ENCODE results near the gene NAGLU. TPM values are rescaled to one million over a fixed set of nuclear protein-coding genes. Genes with fewer than 3 reads are reported as not detected.

Gene NAGLU
- polyA plus RNA-seq, 1 of the 3 experiments (the other 2 are of a cell fraction), result 33.9 TPM

- H3K4me2 ChIP-seq, result no peak overlapping the region
- WGBS (ENCODE audit: low lambda C conversion rate), result 77% methylated on average over 4 of the region's 4 CpGs
- no peak for DNase-seq
Observed at GRCh38 chr17:42573095-42573494, 37.1 kb downstream of the NAGLU start.

DNA sequence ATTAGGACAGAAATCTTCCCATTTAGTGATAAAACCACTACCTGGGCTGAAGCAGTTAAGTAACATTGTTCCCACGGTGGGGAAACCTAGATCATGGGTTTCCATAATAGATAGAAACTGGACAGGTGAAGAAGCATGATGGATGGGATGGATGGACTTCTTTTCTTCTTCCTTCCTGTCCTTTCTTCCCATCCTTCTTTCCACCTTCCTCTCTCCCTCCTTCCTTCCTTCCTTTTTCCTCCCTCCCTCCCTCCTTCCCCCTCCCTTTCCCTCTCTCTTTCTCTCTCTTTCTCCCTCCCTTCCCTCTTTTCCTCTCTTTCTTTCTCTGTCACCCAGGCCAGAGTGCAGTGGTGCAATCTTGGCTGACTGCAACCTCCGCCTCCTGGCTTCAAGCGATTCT, 38.4 kb downstream of the NAGLU start:
- Histone ChIP-seq H3K4me1 (ENCODE audit: control insufficient read depth in 1 of 2, insufficient read depth in 2 of 2, low read depth in 1 of 2, low read length in 1 of 2) (peaks cover 7 to 8% of the 10 kb centered on the region in 2 experiments; a peak in 2 of 4 replicates), H3K27me3 (ENCODE audit: insufficient read depth) (no peaks in the 10 kb centered on the region), H3K9ac (no peak overlapping the region), H4K20me1 (ENCODE audit: insufficient read depth) (no peaks in the 10 kb centered on the region), H3K9me2 (no peaks in the 10 kb centered on the region), H3K27ac (ENCODE audit: low read depth in 2 of 2, low read length in 1 of 2) (no peak overlapping the region), H3K4me2 (no peak overlapping the region), H2AFZ (ENCODE audit: low read depth) (no peak overlapping the region), H3K9me3 (no peaks in the 10 kb centered on the region), H3F3A (replicated peaks; ENCODE audit: insufficient read depth) (peaks cover 57% of the 10 kb centered on the region), H3K79me2 (ENCODE audit: insufficient read depth) (peaks cover 71% of the 10 kb centered on the region), H3K4me3 (ENCODE audit: low read depth in 2 of 2, low read length in 1 of 2) (no peak overlapping the region), H3K36me3 (replicated peaks in 1 of 2; ENCODE audit: control insufficient read depth in 1 of 2, insufficient read depth in 2 of 2, low read length in 1 of 2) (peaks cover 41 to 50% of the 10 kb centered on the region in 2 experiments)
- ChIA-PET POLR2A (interaction anchor here (0.8 kb wide), 1 partner anchor 11 kb away, joined by 3 read pairs; no protein-coding TSS in a partner anchor), CTCF (interaction anchor here (1.1 to 8.3 kb wide), 2 partner anchors 103 to 125 kb away, joined by 3 to 221 read pairs; partner anchors contain the start of genes CCR10 and PLEKHH3)
- DNase-seq, result no peak
- WGBS (ENCODE audit: low lambda C conversion rate), result 77% methylated on average over 3 of the region's 3 CpGs
- TF ChIP-seq TCF12 (IDR thresholded peaks at IDR 0.05) (no peak), GABPA (IDR thresholded peaks at IDR 0.05; ENCODE audit: low read depth) (no peak), ZBTB33 (IDR thresholded peaks at IDR 0.05; ENCODE audit: borderline replicate concordance, low read depth) (no peak), RXRA (IDR thresholded peaks at IDR 0.05; ENCODE audit: borderline replicate concordance, low read depth) (no peak), NRF1 (IDR thresholded peaks at IDR 0.05; ENCODE audit: low read depth, low read length) (no peak), GATA2 (CRISPR knock-in tag; IDR thresholded peaks at IDR 0.05) (no peak), RCOR1 (IDR thresholded peaks at IDR 0.05; ENCODE audit: low read length) (no peak), SIN3A (IDR thresholded peaks at IDR 0.05; ENCODE audit: borderline replicate concordance, low read depth, low read length) (no peak), JUND (IDR thresholded peaks at IDR 0.05) (no peak), CHD2 (IDR thresholded peaks at IDR 0.05; ENCODE audit: low read length, partially characterized antibody) (no peak), FOXM1 (IDR thresholded peaks at IDR 0.05; ENCODE audit: low read depth) (no peak)
- TF ChIP-seq, protein P1, sequence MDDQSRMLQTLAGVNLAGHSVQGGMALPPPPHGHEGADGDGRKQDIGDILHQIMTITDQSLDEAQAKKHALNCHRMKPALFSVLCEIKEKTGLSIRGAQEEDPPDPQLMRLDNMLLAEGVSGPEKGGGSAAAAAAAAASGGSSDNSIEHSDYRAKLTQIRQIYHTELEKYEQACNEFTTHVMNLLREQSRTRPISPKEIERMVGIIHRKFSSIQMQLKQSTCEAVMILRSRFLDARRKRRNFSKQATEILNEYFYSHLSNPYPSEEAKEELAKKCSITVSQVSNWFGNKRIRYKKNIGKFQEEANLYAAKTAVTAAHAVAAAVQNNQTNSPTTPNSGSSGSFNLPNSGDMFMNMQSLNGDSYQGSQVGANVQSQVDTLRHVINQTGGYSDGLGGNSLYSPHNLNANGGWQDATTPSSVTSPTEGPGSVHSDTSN (IDR thresholded peaks at IDR 0.05), result no peak
- TF ChIP-seq, protein P2, sequence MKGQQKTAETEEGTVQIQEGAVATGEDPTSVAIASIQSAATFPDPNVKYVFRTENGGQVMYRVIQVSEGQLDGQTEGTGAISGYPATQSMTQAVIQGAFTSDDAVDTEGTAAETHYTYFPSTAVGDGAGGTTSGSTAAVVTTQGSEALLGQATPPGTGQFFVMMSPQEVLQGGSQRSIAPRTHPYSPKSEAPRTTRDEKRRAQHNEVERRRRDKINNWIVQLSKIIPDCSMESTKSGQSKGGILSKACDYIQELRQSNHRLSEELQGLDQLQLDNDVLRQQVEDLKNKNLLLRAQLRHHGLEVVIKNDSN (IDR thresholded peaks at IDR 0.05; ENCODE audit: borderline replicate concordance, low read depth), result no peak

More at GRCh38 chr17:42573095-42573494, 37.1 kb downstream of the NAGLU start:
- Histone ChIP-seq H3K27me3 (ENCODE audit: insufficient read depth) (no peaks in the 10 kb centered on the region), H3K9me2 (no peaks in the 10 kb centered on the region), H2AFZ (ENCODE audit: low read depth) (no peak overlapping the region), H3K9ac (no peak overlapping the region), H3K36me3 (replicated peaks in 1 of 2; ENCODE audit: control insufficient read depth in 1 of 2, insufficient read depth in 2 of 2, low read length in 1 of 2) (peaks cover 53 to 61% of the 10 kb centered on the region in 2 experiments), H3K4me3 (ENCODE audit: low read depth in 2 of 2, low read length in 1 of 2) (no peak overlapping the region), H3K9me3 (no peaks in the 10 kb centered on the region), H3K4me1 (ENCODE audit: control insufficient read depth in 1 of 2, insufficient read depth in 2 of 2, low read depth in 1 of 2, low read length in 1 of 2) (peaks cover 6 to 8% of the 10 kb centered on the region in 2 experiments; a peak in 2 of 4 replicates), H3K79me2 (ENCODE audit: insufficient read depth) (peaks cover 75% of the 10 kb centered on the region), H3F3A (replicated peaks; ENCODE audit: insufficient read depth) (peaks cover 52% of the 10 kb centered on the region), H3K27ac (ENCODE audit: low read depth in 2 of 2, low read length in 1 of 2) (no peak overlapping the region), H4K20me1 (ENCODE audit: insufficient read depth) (no peaks in the 10 kb centered on the region)
- no peak for TF ChIP-seq CTCF (IDR thresholded peaks at IDR 0.05)
- TF ChIP-seq, protein P3, sequence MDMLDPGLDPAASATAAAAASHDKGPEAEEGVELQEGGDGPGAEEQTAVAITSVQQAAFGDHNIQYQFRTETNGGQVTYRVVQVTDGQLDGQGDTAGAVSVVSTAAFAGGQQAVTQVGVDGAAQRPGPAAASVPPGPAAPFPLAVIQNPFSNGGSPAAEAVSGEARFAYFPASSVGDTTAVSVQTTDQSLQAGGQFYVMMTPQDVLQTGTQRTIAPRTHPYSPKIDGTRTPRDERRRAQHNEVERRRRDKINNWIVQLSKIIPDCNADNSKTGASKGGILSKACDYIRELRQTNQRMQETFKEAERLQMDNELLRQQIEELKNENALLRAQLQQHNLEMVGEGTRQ (IDR thresholded peaks at IDR 0.05; ENCODE audit: borderline replicate concordance, low read depth, low read length), result no peak
- TF ChIP-seq, protein P2 (IDR thresholded peaks at IDR 0.05; ENCODE audit: borderline replicate concordance, low read depth), result no peak
- no peak for TF ChIP-seq ELF1 (IDR thresholded peaks at IDR 0.05)
- TF ChIP-seq RCOR1 (IDR thresholded peaks at IDR 0.05; ENCODE audit: low read length), result no peak
- ChIA-PET POLR2A (no interaction called here), CTCF (interaction anchor here (0.7 to 8.3 kb wide), 3 partner anchors 41 to 247 kb away, joined by 3 to 221 read pairs (median 4); partner anchors contain the start of genes CCR10 and PLEKHH3)
